ENCODE results near the gene TTLL9.

The TTLL9 gene

GRCh38 chr20:31869673-31869941 is 827 bp upstream of the TTLL9 start:
- peak overlapping the region; percentile 50 to 93 (median 77) for H3K4me3 ChIP-seq (ENCODE audit: control insufficient read depth in 1 of 7, extremely low read depth in 1 of 7, insufficient read depth in 4 of 7, low read depth in 2 of 7, low read length in 6 of 7)
- H3K4me1 ChIP-seq (ENCODE audit: control extremely low read depth in 1 of 4, control insufficient read depth in 4 of 4, insufficient read depth in 4 of 4, low read length in 3 of 4): peaks cover 0 to 28% (median 24%) of the 10 kb centered on the region in 4 experiments
- WGBS (ENCODE audit: insufficient coverage): 10% methylated on average over 1 of the region's 1 CpG
- no peak overlapping the region for H3K27ac ChIP-seq (ENCODE audit: insufficient read depth in 1 of 2, low read depth in 1 of 2, low read length in 2 of 2, poor library complexity in 1 of 2, severe bottlenecking in 2 of 2)
- H3K27me3 ChIP-seq (replicated peaks in 2 of 5; ENCODE audit: control insufficient read depth in 4 of 5, insufficient read depth in 5 of 5, low read length in 4 of 5): no peaks in the 10 kb centered on the region
- no peak for DNase-seq
- no peaks in the 10 kb centered on the region for H3K9me3 ChIP-seq (ENCODE audit: control extremely low read depth in 1 of 5, control insufficient read depth in 4 of 5, insufficient read depth in 2 of 5, low read depth in 1 of 5, low read length in 4 of 5)
- CTCF ChIA-PET: interaction anchor here (1.4 kb wide), 2 partner anchors 16 to 30 kb away, joined by 3 to 6 read pairs; no protein-coding TSS in a partner anchor
- H3K36me3 ChIP-seq (ENCODE audit: control insufficient read depth in 4 of 4, insufficient read depth in 4 of 4, low read length in 3 of 4): no peaks in the 10 kb centered on the region
- POLR2A ChIA-PET: interaction anchor here (1.0 kb wide), 1 partner anchor 51 kb away, joined by 3 read pairs; no protein-coding TSS in a partner anchor

- no peaks in the 10 kb centered on the region for H3K27me3 ChIP-seq (replicated peaks in 2 of 5; ENCODE audit: control insufficient read depth in 4 of 5, insufficient read depth in 5 of 5, low read length in 4 of 5)
- ChIA-PET POLR2A (interaction anchor here (0.7 kb wide), 1 partner anchor 16 kb away, joined by 3 read pairs; no protein-coding TSS in a partner anchor), CTCF (interaction anchor here (0.8 to 2.0 kb wide), 6 partner anchors 16 to 71 kb away, joined by 3 to 10 read pairs (median 4); no protein-coding TSS in a partner anchor)
- WGBS (ENCODE audit: insufficient coverage): under 1% methylated on average over 22 of the region's 24 CpGs
- H3K27ac ChIP-seq (ENCODE audit: insufficient read depth in 1 of 2, low read depth in 1 of 2, low read length in 2 of 2, poor library complexity in 1 of 2, severe bottlenecking in 2 of 2): no peak overlapping the region
- no peaks in the 10 kb centered on the region for H3K36me3 ChIP-seq (ENCODE audit: control insufficient read depth in 4 of 4, insufficient read depth in 4 of 4, low read length in 3 of 4)
- H3K4me3 ChIP-seq (ENCODE audit: control insufficient read depth in 1 of 7, extremely low read depth in 1 of 7, insufficient read depth in 4 of 7, low read depth in 2 of 7, low read length in 6 of 7): peak overlapping the region; percentile 50 to 93 (median 77)
- no peaks in the 10 kb centered on the region for H3K9me3 ChIP-seq (ENCODE audit: control extremely low read depth in 1 of 5, control insufficient read depth in 4 of 5, insufficient read depth in 2 of 5, low read depth in 1 of 5, low read length in 4 of 5)
- H3K4me1 ChIP-seq (ENCODE audit: control extremely low read depth in 1 of 4, control insufficient read depth in 4 of 4, insufficient read depth in 4 of 4, low read length in 3 of 4): peaks cover 0 to 36% (median 30%) of the 10 kb centered on the region in 4 experiments
- no peak for DNase-seq
Measured at GRCh38 chr20:31870726-31871617, 538 bp downstream of the TTLL9 start.

GRCh38 chr20:31871618-31871954 is 1.2 kb downstream of the TTLL9 start:
- no peak overlapping the region for H3K27ac ChIP-seq (ENCODE audit: insufficient read depth in 1 of 2, low read depth in 1 of 2, low read length in 2 of 2, poor library complexity in 1 of 2, severe bottlenecking in 2 of 2)
- no peaks in the 10 kb centered on the region for H3K27me3 ChIP-seq (replicated peaks in 2 of 5; ENCODE audit: control insufficient read depth in 4 of 5, insufficient read depth in 5 of 5, low read length in 4 of 5)
- no peaks in the 10 kb centered on the region for H3K9me3 ChIP-seq (ENCODE audit: control extremely low read depth in 1 of 5, control insufficient read depth in 4 of 5, insufficient read depth in 2 of 5, low read depth in 1 of 5, low read length in 4 of 5)
- no peak overlapping the region for H3K4me3 ChIP-seq (ENCODE audit: control insufficient read depth in 1 of 7, extremely low read depth in 1 of 7, insufficient read depth in 4 of 7, low read depth in 2 of 7, low read length in 6 of 7)
- H3K36me3 ChIP-seq (ENCODE audit: control insufficient read depth in 4 of 4, insufficient read depth in 4 of 4, low read length in 3 of 4): no peaks in the 10 kb centered on the region
- peaks cover 0 to 36% (median 30%) of the 10 kb centered on the region in 4 experiments for H3K4me1 ChIP-seq (ENCODE audit: control extremely low read depth in 1 of 4, control insufficient read depth in 4 of 4, insufficient read depth in 4 of 4, low read length in 3 of 4)
- no CpG with 5 or more reads among the region's 1 CpG for WGBS (ENCODE audit: insufficient coverage)
- POLR2A ChIA-PET: interaction anchor here (0.7 kb wide), 1 partner anchor 16 kb away, joined by 3 read pairs; no protein-coding TSS in a partner anchor
- no peak for DNase-seq
- CTCF ChIA-PET: interaction anchor here (0.8 to 2.0 kb wide), 6 partner anchors 17 to 70 kb away, joined by 3 to 10 read pairs (median 4); no protein-coding TSS in a partner anchor

- Histone ChIP-seq H3K27ac (ENCODE audit: insufficient read depth in 1 of 2, low read depth in 1 of 2, low read length in 2 of 2, poor library complexity in 1 of 2, severe bottlenecking in 2 of 2) (no peak overlapping the region), H3K27me3 (replicated peaks in 2 of 5; ENCODE audit: control insufficient read depth in 4 of 5, insufficient read depth in 5 of 5, low read length in 4 of 5) (no peaks in the 10 kb centered on the region), H3K36me3 (ENCODE audit: control insufficient read depth in 4 of 4, insufficient read depth in 4 of 4, low read length in 3 of 4) (no peaks in the 10 kb centered on the region), H3K4me3 (ENCODE audit: control insufficient read depth in 1 of 7, extremely low read depth in 1 of 7, insufficient read depth in 4 of 7, low read depth in 2 of 7, low read length in 6 of 7) (no peak overlapping the region), H3K9me3 (ENCODE audit: control extremely low read depth in 1 of 5, control insufficient read depth in 4 of 5, insufficient read depth in 2 of 5, low read depth in 1 of 5, low read length in 4 of 5) (no peaks in the 10 kb centered on the region), H3K4me1 (ENCODE audit: control extremely low read depth in 1 of 4, control insufficient read depth in 4 of 4, insufficient read depth in 4 of 4, low read length in 3 of 4) (peaks cover 0 to 36% (median 30%) of the 10 kb centered on the region in 4 experiments)
- DNase-seq: no peak
- CTCF ChIA-PET: interaction anchor here (1.3 to 2.0 kb wide), 3 partner anchors 20 to 69 kb away, joined by 4 to 10 read pairs (median 6); no protein-coding TSS in a partner anchor
- POLR2A ChIA-PET: no interaction called here
- WGBS (ENCODE audit: insufficient coverage): 100% methylated on average over 2 of the region's 6 CpGs
Measured at GRCh38 chr20:31872406-31872805, 2.0 kb downstream of the TTLL9 start.

GRCh38 chr20:31875671-31876070 is 5.2 kb downstream of the TTLL9 start:
- POLR2A ChIA-PET: no interaction called here
- CTCF ChIA-PET: no interaction called here
- no peak overlapping the region for H3K4me3 ChIP-seq (ENCODE audit: control insufficient read depth in 1 of 7, extremely low read depth in 1 of 7, insufficient read depth in 4 of 7, low read depth in 2 of 7, low read length in 6 of 7)
- no peak overlapping the region for H3K27ac ChIP-seq (ENCODE audit: insufficient read depth in 1 of 2, low read depth in 1 of 2, low read length in 2 of 2, poor library complexity in 1 of 2, severe bottlenecking in 2 of 2)
- H3K36me3 ChIP-seq (ENCODE audit: control insufficient read depth in 4 of 4, insufficient read depth in 4 of 4, low read length in 3 of 4): no peaks in the 10 kb centered on the region
- H3K4me1 ChIP-seq (ENCODE audit: control extremely low read depth in 1 of 4, control insufficient read depth in 4 of 4, insufficient read depth in 4 of 4, low read length in 3 of 4): peaks cover 0 to 25% (median 14%) of the 10 kb centered on the region in 4 experiments
- H3K9me3 ChIP-seq (ENCODE audit: control extremely low read depth in 1 of 5, control insufficient read depth in 4 of 5, insufficient read depth in 2 of 5, low read depth in 1 of 5, low read length in 4 of 5): no peaks in the 10 kb centered on the region
- H3K27me3 ChIP-seq (replicated peaks in 2 of 5; ENCODE audit: control insufficient read depth in 4 of 5, insufficient read depth in 5 of 5, low read length in 4 of 5): no peaks in the 10 kb centered on the region
- DNase-seq: peak in 2 of 3 donors; percentile 53 to 62
- no CpG with 5 or more reads among the region's 2 CpGs for WGBS (ENCODE audit: insufficient coverage)

GRCh38 chr20:31877684-31878083 is 7.2 kb downstream of the TTLL9 start:
- Histone ChIP-seq H3K27me3 (replicated peaks in 2 of 5; ENCODE audit: control insufficient read depth in 4 of 5, insufficient read depth in 5 of 5, low read length in 4 of 5) (no peaks in the 10 kb centered on the region), H3K36me3 (ENCODE audit: control insufficient read depth in 4 of 4, insufficient read depth in 4 of 4, low read length in 3 of 4) (no peaks in the 10 kb centered on the region), H3K4me3 (ENCODE audit: control insufficient read depth in 1 of 7, extremely low read depth in 1 of 7, insufficient read depth in 4 of 7, low read depth in 2 of 7, low read length in 6 of 7) (no peak overlapping the region), H3K9me3 (ENCODE audit: control extremely low read depth in 1 of 5, control insufficient read depth in 4 of 5, insufficient read depth in 2 of 5, low read depth in 1 of 5, low read length in 4 of 5) (no peaks in the 10 kb centered on the region), H3K4me1 (ENCODE audit: control extremely low read depth in 1 of 4, control insufficient read depth in 4 of 4, insufficient read depth in 4 of 4, low read length in 3 of 4) (peaks cover 0 to 18% (median 10%) of the 10 kb centered on the region in 4 experiments), H3K27ac (ENCODE audit: insufficient read depth in 1 of 2, low read depth in 1 of 2, low read length in 2 of 2, poor library complexity in 1 of 2, severe bottlenecking in 2 of 2) (no peak overlapping the region)
- no peak for DNase-seq
- ChIA-PET CTCF (interaction anchor here (4.4 kb wide), 1 partner anchor 74 kb away, joined by 14 read pairs; the partner anchor contains the start of gene PDRG1), POLR2A (no interaction called here)
